Colonic mucosa (tissue), 4 donors: ENCODE data around the gene CDYL. TPM values are rescaled to one million over a fixed set of nuclear protein-coding genes. Genes with fewer than 3 reads are reported as not detected.

ENCODE experiments used
- DNase-seq: peaks from one replicate; pipeline ENCODE4 v3.0.0-alpha.2; 2020
- H3K27ac ChIP-seq: fragments of 200-600 bp; one replicate; pipeline ENCODE4 v1.8.0; 2021
- H3K27me3 ChIP-seq: fragments of 200-600 bp; one replicate; pipeline ENCODE4 v1.8.0; 2021
- H3K36me3 ChIP-seq: fragments of 200-600 bp; one replicate; pipeline ENCODE4 v1.8.0; 2021
- H3K4me1 ChIP-seq: fragments of 200-600 bp; one replicate; pipeline ENCODE4 v1.8.0; 2021; ENCODE audit warnings: mild to moderate bottlenecking
- H3K4me3 ChIP-seq: fragments of 200-600 bp; one replicate; pipeline ENCODE4 v1.8.0; 2021
- H3K9ac ChIP-seq, 2 donors: one replicate each; pipeline ENCODE4 v1.7.0; 2013; ENCODE audit warnings: control low read depth in 2 of 2, low read depth in 2 of 2, low read length in 2 of 2
- H3K9me3 ChIP-seq: fragments of 200-600 bp; one replicate; pipeline ENCODE4 v1.8.0; 2021
- intact Hi-C: fragments of 100-400 bp; cut with DNase I; formaldehyde crosslinking; loops from one replicate; pipeline ENCODE4 v1.14.1; 2022
- total RNA-seq, 2 donors: library from RNA; stranded (reverse); fragmentation: NEBNext Ultra II Directional in 1 of 2; extraction: Animal tissue kit (Norgen Biotek cat#: 25700) in 1 of 2; gene quantifications; one replicate each; pipeline ENCODE4 v1.2.1, GENCODE V29; 2021
- TF ChIP-seq, protein P1 (sequence below): fragments of 200-600 bp; IDR thresholded peaks from one replicate; pipeline ENCODE4 v1.8.0; 2022; ENCODE audit warnings: antibody characterized with exemption, mild to moderate bottlenecking
- donor health status: healthy.
- donor health status: DM: no; HTN: no; CAD: no.
- donor health status: DM: no; HTN: no; CAD: no.

The CDYL gene
- total RNA-seq, 2 donors from 2014 or later = 44.3 to 48.6 TPM

DNA sequence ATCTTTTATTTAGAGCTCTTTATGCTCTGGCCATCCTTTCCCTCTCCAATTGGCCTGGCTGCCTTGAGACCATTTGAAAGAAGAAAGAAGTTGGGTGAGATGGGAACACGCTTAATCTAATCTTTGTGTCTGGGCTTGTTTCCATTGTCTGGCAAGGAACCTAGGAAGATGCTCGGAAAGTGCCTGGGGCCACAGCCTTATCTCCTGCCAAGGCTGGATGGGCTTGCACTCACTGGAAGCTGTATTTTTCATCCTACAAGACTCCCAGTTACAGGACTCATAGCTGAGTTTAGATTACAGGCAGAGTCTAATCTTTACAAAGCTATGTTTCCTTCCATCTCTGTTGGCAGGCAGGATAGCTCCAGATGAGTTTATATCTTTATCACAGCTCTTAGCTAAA lies 33.1 kb upstream of the CDYL start:
- TF ChIP-seq, protein P1, sequence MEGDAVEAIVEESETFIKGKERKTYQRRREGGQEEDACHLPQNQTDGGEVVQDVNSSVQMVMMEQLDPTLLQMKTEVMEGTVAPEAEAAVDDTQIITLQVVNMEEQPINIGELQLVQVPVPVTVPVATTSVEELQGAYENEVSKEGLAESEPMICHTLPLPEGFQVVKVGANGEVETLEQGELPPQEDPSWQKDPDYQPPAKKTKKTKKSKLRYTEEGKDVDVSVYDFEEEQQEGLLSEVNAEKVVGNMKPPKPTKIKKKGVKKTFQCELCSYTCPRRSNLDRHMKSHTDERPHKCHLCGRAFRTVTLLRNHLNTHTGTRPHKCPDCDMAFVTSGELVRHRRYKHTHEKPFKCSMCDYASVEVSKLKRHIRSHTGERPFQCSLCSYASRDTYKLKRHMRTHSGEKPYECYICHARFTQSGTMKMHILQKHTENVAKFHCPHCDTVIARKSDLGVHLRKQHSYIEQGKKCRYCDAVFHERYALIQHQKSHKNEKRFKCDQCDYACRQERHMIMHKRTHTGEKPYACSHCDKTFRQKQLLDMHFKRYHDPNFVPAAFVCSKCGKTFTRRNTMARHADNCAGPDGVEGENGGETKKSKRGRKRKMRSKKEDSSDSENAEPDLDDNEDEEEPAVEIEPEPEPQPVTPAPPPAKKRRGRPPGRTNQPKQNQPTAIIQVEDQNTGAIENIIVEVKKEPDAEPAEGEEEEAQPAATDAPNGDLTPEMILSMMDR = no peak
- Histone ChIP-seq H3K27me3 (no peaks in the 10 kb centered on the region), H3K9ac (no peak overlapping the region), H3K4me1 (no peaks in the 10 kb centered on the region), H3K9me3 (no peaks in the 10 kb centered on the region), H3K36me3 (no peaks in the 10 kb centered on the region), H3K27ac (no peak overlapping the region), H3K4me3 (no peak overlapping the region)
- intact Hi-C loops = no loop called here
- DNase-seq = no peak

DNA sequence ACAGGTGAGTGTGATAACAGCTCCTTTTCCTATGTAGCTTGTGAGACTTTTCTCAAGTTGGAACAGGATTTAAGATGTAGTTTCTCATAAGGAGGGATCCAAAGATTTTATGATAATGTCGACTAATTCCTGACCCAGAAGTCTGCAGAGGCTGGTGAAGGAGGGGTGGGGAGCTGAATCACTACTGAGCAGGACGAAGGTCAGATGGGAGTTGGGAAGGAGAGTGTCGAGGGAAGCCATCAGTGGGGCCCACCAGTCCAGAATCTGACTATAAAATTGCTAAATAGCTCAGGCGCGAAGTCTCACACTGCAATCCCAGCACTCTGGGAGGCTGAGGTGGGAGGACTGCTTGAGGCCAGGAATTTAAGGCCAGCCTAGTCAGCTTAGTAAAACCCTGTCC lies 32.3 kb upstream of the CDYL start:
- no peaks in the 10 kb centered on the region for H3K36me3 ChIP-seq

DNA sequence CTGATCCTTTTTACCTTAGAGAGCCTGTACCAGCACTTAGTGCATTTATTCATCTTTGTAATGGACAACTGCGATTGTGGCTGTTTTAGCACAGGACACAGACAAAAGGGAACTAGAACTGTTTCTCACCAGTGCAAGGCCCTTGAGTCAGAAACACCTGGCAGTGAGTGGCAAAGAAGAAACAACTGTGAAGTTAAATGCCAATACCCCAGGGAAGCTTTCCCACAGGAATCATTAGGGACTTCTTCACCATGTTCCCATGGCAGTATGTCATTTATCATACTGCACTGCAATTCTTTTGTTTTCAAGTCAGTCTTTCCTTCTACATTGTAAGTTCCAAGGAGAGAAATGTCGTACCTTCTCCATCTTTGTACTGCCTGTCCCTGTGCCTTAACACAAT lies 28.6 kb upstream of the CDYL start:
- Histone ChIP-seq H3K4me1 (no peaks in the 10 kb centered on the region), H3K9ac (no peak overlapping the region), H3K27me3 (no peaks in the 10 kb centered on the region), H3K4me3 (no peak overlapping the region), H3K9me3 (no peaks in the 10 kb centered on the region), H3K27ac (no peak overlapping the region), H3K36me3 (no peaks in the 10 kb centered on the region)
- intact Hi-C loops = no loop called here
- TF ChIP-seq, protein P1 = no peak
- no peak for DNase-seq

More for the DNA sequence above, 32.3 kb upstream of the CDYL start:
- H3K4me3 ChIP-seq = no peak overlapping the region
- DNase-seq = no peak
- no peak overlapping the region for H3K9ac ChIP-seq
- H3K27me3 ChIP-seq = no peaks in the 10 kb centered on the region
- no peak overlapping the region for H3K27ac ChIP-seq
- intact Hi-C loops = no loop called here
- no peaks in the 10 kb centered on the region for H3K9me3 ChIP-seq
- no peaks in the 10 kb centered on the region for H3K4me1 ChIP-seq
- TF ChIP-seq, protein P1 = no peak

DNA sequence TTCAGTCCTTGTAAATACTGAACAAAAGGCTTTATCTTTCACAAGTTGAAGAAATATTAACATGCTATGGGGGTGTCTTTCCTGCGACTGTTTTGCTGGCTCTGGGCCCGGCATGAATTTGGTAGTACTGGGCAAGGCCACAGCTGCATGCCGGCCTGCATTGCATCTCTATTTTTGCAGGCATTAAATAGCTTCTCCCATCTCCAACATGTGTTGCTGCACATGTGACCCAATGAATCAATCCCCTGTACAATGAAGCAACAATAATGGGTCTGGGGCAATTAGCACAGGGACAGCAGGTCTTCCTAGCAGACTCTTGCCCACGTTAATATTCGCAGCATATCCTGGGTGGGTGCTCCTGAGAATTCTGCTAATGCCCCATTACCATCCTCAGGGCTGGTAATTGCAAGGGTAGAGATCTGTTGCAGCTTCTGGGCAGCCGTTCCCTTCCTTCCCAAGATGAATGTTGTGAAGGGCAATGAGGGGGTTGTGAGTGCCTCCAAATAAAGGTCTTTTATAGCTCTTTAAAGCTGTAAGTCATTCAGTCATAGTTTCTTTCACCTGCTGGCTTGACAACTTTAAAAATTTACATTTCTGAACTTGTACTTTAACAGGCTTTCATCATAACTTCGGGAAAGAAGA lies 24.3 kb upstream of the CDYL start:
- Histone ChIP-seq H3K4me3 (no peak overlapping the region), H3K9me3 (no peaks in the 10 kb centered on the region), H3K27ac (no peak overlapping the region), H3K4me1 (no peaks in the 10 kb centered on the region), H3K27me3 (no peaks in the 10 kb centered on the region), H3K36me3 (no peaks in the 10 kb centered on the region), H3K9ac (no peak overlapping the region)
- TF ChIP-seq, protein P1 = no peak
- intact Hi-C loops = no loop called here
- DNase-seq = no peak

DNA sequence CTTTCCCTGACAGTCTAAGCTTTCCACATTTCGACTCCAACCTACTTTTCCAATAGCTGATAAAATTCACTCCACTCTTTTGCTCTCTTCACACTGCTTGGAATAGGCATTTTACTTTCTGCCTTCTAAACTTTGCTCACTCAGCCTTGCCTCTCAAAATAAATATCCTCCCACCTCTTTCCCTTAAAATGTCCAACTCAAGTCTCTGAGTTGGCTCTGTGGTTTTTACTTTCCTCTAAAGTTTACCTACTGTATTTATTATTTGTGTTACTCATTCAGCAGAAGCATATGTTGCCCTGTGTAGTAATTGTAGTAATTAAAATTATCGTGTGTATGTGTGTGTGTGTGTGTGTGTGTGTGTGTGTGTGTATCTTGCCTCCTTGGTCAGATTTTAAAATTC lies 20.0 kb upstream of the CDYL start:
- intact Hi-C loops = no loop called here
- no peak for DNase-seq

More for the DNA sequence above, 20.0 kb upstream of the CDYL start:
- TF ChIP-seq, protein P1 = no peak
- Histone ChIP-seq H3K4me1 (no peaks in the 10 kb centered on the region), H3K27me3 (no peaks in the 10 kb centered on the region), H3K9me3 (no peaks in the 10 kb centered on the region), H3K4me3 (no peak overlapping the region), H3K9ac (no peak overlapping the region), H3K36me3 (no peaks in the 10 kb centered on the region), H3K27ac (no peak overlapping the region)
